ENCODE data around the gene AZIN2. TPM values are rescaled to one million over a fixed set of nuclear protein-coding genes. Genes with fewer than 3 reads are reported as not detected.

Gene AZIN2
- total and polyA plus RNA-seq, 2 of the 13 experiments (the other 11 are each of a cell fraction or from before 2014, with no cell fraction given) = 1.7 to 3.5 TPM

- TF ChIP-seq ZNF180 (CRISPR knock-in tag; IDR thresholded peaks at IDR 0.05; ENCODE audit: borderline replicate concordance, low read depth) = no peak
- TF ChIP-seq, protein P1, sequence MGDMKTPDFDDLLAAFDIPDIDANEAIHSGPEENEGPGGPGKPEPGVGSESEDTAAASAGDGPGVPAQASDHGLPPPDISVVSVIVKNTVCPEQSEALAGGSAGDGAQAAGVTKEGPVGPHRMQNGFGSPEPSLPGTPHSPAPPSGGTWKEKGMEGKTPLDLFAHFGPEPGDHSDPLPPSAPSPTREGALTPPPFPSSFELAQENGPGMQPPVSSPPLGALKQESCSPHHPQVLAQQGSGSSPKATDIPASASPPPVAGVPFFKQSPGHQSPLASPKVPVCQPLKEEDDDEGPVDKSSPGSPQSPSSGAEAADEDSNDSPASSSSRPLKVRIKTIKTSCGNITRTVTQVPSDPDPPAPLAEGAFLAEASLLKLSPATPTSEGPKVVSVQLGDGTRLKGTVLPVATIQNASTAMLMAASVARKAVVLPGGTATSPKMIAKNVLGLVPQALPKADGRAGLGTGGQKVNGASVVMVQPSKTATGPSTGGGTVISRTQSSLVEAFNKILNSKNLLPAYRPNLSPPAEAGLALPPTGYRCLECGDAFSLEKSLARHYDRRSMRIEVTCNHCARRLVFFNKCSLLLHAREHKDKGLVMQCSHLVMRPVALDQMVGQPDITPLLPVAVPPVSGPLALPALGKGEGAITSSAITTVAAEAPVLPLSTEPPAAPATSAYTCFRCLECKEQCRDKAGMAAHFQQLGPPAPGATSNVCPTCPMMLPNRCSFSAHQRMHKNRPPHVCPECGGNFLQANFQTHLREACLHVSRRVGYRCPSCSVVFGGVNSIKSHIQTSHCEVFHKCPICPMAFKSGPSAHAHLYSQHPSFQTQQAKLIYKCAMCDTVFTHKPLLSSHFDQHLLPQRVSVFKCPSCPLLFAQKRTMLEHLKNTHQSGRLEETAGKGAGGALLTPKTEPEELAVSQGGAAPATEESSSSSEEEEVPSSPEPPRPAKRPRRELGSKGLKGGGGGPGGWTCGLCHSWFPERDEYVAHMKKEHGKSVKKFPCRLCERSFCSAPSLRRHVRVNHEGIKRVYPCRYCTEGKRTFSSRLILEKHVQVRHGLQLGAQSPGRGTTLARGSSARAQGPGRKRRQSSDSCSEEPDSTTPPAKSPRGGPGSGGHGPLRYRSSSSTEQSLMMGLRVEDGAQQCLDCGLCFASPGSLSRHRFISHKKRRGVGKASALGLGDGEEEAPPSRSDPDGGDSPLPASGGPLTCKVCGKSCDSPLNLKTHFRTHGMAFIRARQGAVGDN (CRISPR knock-in tag; IDR thresholded peaks at IDR 0.05) = peak; percentile 16; the same call in 1 of the 2 replicates
- TF ChIP-seq SMC3 (IDR thresholded peaks at IDR 0.05; ENCODE audit: low read length) = 0 out of 2 replicates have a peak, but pooled peaks have one; percentile 3
- no peak for TF ChIP-seq SP140L (CRISPR knock-in tag; IDR thresholded peaks at IDR 0.05; ENCODE audit: borderline replicate concordance)
- TF ChIP-seq STAG1 (CRISPR knock-in tag; IDR thresholded peaks at IDR 0.05) = peak; percentile 43
- TF ChIP-seq HNF4A (CRISPR knock-in tag; IDR thresholded peaks at IDR 0.05) = no peak
- no peak for TF ChIP-seq RNF219 (CRISPR knock-in tag; IDR thresholded peaks at IDR 0.05)
- peak; percentile 70 for TF ChIP-seq ZBTB7B (CRISPR knock-in tag; IDR thresholded peaks at IDR 0.05)
- TF ChIP-seq, protein P2, sequence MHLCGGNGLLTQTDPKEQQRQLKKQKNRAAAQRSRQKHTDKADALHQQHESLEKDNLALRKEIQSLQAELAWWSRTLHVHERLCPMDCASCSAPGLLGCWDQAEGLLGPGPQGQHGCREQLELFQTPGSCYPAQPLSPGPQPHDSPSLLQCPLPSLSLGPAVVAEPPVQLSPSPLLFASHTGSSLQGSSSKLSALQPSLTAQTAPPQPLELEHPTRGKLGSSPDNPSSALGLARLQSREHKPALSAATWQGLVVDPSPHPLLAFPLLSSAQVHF (CRISPR knock-in tag; IDR thresholded peaks at IDR 0.05) = 0 out of 2 replicates have a peak, but pooled peaks have one; percentile 37
- TF ChIP-seq, protein P3, sequence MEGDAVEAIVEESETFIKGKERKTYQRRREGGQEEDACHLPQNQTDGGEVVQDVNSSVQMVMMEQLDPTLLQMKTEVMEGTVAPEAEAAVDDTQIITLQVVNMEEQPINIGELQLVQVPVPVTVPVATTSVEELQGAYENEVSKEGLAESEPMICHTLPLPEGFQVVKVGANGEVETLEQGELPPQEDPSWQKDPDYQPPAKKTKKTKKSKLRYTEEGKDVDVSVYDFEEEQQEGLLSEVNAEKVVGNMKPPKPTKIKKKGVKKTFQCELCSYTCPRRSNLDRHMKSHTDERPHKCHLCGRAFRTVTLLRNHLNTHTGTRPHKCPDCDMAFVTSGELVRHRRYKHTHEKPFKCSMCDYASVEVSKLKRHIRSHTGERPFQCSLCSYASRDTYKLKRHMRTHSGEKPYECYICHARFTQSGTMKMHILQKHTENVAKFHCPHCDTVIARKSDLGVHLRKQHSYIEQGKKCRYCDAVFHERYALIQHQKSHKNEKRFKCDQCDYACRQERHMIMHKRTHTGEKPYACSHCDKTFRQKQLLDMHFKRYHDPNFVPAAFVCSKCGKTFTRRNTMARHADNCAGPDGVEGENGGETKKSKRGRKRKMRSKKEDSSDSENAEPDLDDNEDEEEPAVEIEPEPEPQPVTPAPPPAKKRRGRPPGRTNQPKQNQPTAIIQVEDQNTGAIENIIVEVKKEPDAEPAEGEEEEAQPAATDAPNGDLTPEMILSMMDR (CRISPR knock-in tag; IDR thresholded peaks at IDR 0.05) = peak; percentile 76
- no peak for TF ChIP-seq NFE2 (CRISPR knock-in tag; IDR thresholded peaks at IDR 0.05)
- TF ChIP-seq XRCC5 (optimal IDR thresholded peaks at IDR 0.05; ENCODE audit: low read length) = peak; percentile 44
- TF ChIP-seq ZNF703 (CRISPR knock-in tag; IDR thresholded peaks at IDR 0.05; ENCODE audit: borderline replicate concordance) = no peak
- ChIA-PET POLR2A (interaction anchor here (1.1 kb wide), 1 partner anchor 11 kb away, joined by 5 read pairs; no protein-coding TSS in a partner anchor), CTCF (ENCODE audit: low intra/inter-chr PET ratio, low total read pairs) (no interaction called here)
- no peaks in the 10 kb centered on the region for H3K79me2 ChIP-seq (ENCODE audit: insufficient read depth, low read length)
- WGBS (ENCODE audit: low lambda C conversion rate) = 42% methylated on average over 8 of the region's 8 CpGs
- H3K4me1 ChIP-seq (ENCODE audit: insufficient read depth, low read length) = peaks cover 14% of the 10 kb centered on the region
- in situ Hi-C loops (cut with HindIII; ENCODE audit: extremely low pct_ligation_motif_present, low pct_unique_long_range_greater_than_20kb) = no loop called here
- H3K4me2 ChIP-seq (ENCODE audit: low read depth, low read length) = no peak overlapping the region
- no TSS peak for BruUV-seq (replicated peaks)
- intact Hi-C loops (cut with micrococcal nuclease; ENCODE audit: unreplicated experiment) = no loop called here
- H3K9me3 ChIP-seq (ENCODE audit: low read length) = no peaks in the 10 kb centered on the region
- H3K9ac ChIP-seq (ENCODE audit: insufficient read depth, low read depth, low read length) = no peak overlapping the region
- H3K4me3 ChIP-seq (replicated peaks in 1 of 3; ENCODE audit: insufficient read depth in 1 of 3, low read depth in 2 of 3, low read length in 3 of 3) = no peak overlapping the region
- no peak for FAIRE-seq
- H3K27me3 ChIP-seq (ENCODE audit: control insufficient read depth in 1 of 2, insufficient read depth in 2 of 2, low read length in 2 of 2) = no peaks in the 10 kb centered on the region
- ATAC-seq = peak; percentile 59
- no peak overlapping the region for H3K27ac ChIP-seq (ENCODE audit: extremely low read length, insufficient read depth, low read length)
- peak; percentile 32 for DNase-seq (ENCODE audit: low spot score)
- H4K20me1 ChIP-seq (ENCODE audit: insufficient read depth, low read length) = peaks cover 3% of the 10 kb centered on the region; the same call in 1 of the 2 replicates
- no peaks in the 10 kb centered on the region for H3K36me3 ChIP-seq (replicated peaks in 1 of 2; ENCODE audit: control insufficient read depth in 1 of 2, insufficient read depth in 2 of 2, low read length in 2 of 2)
- no peak overlapping the region for H2AFZ ChIP-seq (ENCODE audit: low read length)
Observed at GRCh38 chr1:33137800-33138199, 56.8 kb downstream of the AZIN2 start.

All from HepG2 (cell line).